Measurements from ENCODE around the gene NGDN.
A peak's percentile ranks its signal among the peaks of the same experiment; 100 is the strongest.

NGDN gene

DNA sequence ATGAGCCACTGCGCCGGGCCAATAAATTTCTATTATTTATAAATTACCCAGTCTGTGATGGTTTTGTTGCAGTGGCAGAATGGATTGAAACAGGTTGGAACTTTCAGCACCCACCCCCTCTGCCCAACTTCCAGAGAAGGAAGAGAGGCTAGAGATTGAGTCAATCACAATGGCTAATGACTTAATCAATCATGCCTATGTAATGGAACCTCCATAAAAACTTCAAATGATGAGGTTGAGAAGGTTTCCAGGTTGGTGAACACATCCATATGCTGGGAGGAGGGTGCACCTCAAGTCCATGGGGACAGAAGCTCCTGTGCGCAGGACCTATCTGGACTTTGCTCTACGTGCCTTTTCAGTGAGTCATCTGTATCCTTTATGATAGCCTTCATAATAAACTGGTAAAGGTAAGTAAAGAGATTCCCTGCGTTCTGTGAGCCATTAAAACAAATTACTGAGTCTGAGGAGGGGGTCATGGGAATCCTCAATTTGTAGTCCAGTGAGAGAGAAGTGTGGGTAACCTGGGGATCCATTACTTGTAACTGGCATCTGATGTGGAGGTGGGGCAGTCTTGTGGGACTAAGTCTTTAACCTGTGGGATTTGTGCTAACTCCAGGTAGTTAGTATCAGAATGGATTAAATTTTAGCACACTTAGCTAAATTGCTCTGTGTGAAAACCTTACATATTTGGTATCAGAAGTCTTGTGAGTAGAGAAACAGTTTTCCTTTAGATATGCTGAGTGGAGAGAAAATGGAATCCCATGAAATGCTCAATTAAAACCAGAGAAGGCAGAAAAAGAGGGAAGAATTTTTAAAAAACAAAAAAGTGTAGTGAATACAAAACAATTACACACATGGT is 11.7 kb upstream of the NGDN start:
- H3K4me1 ChIP-seq (ENCODE audit: insufficient read depth, poor library complexity, severe bottlenecking), result peaks cover 4% of the 10 kb centered on the region
- no peak overlapping the region for H3K4me3 ChIP-seq (ENCODE audit: severe bottlenecking)
- H3K27ac ChIP-seq (ENCODE audit: poor library complexity, severe bottlenecking), result no peak overlapping the region
- H3K9me3 ChIP-seq (ENCODE audit: severe bottlenecking), result no peaks in the 10 kb centered on the region
- no peaks in the 10 kb centered on the region for H3K36me3 ChIP-seq (ENCODE audit: low read depth)
- no peaks in the 10 kb centered on the region for H3K27me3 ChIP-seq (ENCODE audit: insufficient read depth, poor library complexity, severe bottlenecking)
- ATAC-seq (ENCODE audit: low read depth), result peak; percentile 51; the same call in 1 of the 3 replicates
- DNase-seq (ENCODE audit: low spot score), result no peak
- no peak for TF ChIP-seq CTCF (IDR thresholded peaks at IDR 0.05; ENCODE audit: poor library complexity, severe bottlenecking)

DNA sequence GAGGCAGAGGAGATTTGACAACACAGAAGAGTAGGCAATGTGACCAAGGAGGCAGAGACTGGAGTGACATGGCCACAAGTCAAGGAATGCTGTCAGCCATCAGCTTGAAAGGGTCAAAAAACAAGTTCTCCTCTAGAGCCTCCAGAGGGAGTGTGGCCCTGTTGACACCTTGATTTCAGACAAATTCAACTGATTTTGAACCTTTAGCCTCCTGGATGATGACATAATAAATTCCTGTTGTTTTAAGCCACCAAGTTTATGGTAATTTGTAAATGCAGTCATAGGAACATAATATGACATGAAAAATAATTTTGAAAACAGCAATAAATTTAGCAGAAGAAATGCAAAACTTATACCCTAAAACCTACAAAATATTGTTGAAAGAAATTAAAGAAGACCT is 8.5 kb upstream of the NGDN start:
- Histone ChIP-seq H3K4me1 (ENCODE audit: insufficient read depth, poor library complexity, severe bottlenecking) (no peaks in the 10 kb centered on the region), H3K27me3 (ENCODE audit: insufficient read depth, poor library complexity, severe bottlenecking) (no peaks in the 10 kb centered on the region), H3K9me3 (ENCODE audit: severe bottlenecking) (no peaks in the 10 kb centered on the region), H3K4me3 (ENCODE audit: severe bottlenecking) (no peak overlapping the region), H3K27ac (ENCODE audit: poor library complexity, severe bottlenecking) (no peak overlapping the region), H3K36me3 (ENCODE audit: low read depth) (no peaks in the 10 kb centered on the region)
- ATAC-seq (ENCODE audit: low read depth), result no peak
- TF ChIP-seq CTCF (IDR thresholded peaks at IDR 0.05; ENCODE audit: poor library complexity, severe bottlenecking), result no peak
- no peak for DNase-seq (ENCODE audit: low spot score)

DNA sequence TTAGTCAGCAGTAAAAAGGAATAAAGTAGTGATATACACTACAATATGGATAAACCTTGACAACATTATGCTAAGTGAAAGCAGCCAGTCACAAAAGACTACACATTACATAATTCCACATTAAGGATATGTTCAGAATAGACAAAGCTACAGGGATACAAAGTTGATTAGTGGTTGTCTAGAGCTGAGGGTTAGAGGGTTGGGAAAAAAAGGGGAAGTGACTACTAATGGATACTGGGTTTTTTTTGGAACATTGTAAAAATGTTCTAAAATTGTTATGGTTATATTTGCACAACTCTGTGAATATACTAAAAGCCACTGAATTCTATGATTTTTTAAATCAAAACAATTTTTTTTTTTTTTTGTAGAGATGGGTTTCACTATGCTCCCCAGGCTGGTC is 4.8 kb upstream of the NGDN start:
- H3K27me3 ChIP-seq (ENCODE audit: insufficient read depth, poor library complexity, severe bottlenecking), result no peaks in the 10 kb centered on the region
- H3K4me3 ChIP-seq (ENCODE audit: severe bottlenecking), result no peak overlapping the region
- no peaks in the 10 kb centered on the region for H3K4me1 ChIP-seq (ENCODE audit: insufficient read depth, poor library complexity, severe bottlenecking)
- no peaks in the 10 kb centered on the region for H3K36me3 ChIP-seq (ENCODE audit: low read depth)
- H3K9me3 ChIP-seq (ENCODE audit: severe bottlenecking), result no peaks in the 10 kb centered on the region
- TF ChIP-seq CTCF (IDR thresholded peaks at IDR 0.05; ENCODE audit: poor library complexity, severe bottlenecking), result no peak
- DNase-seq (ENCODE audit: low spot score) (no peak), ATAC-seq (ENCODE audit: low read depth) (no peak)
- H3K27ac ChIP-seq (ENCODE audit: poor library complexity, severe bottlenecking), result no peak overlapping the region

GRCh38 chr14:23465261-23465660 is 4.2 kb upstream of the NGDN start:
- DNase-seq (ENCODE audit: low spot score) (no peak), ATAC-seq (ENCODE audit: low read depth) (no peak)
- H3K4me3 ChIP-seq (ENCODE audit: severe bottlenecking), result no peak overlapping the region
- peaks cover 4% of the 10 kb centered on the region for H3K36me3 ChIP-seq (ENCODE audit: low read depth)
- H3K27ac ChIP-seq (ENCODE audit: poor library complexity, severe bottlenecking), result no peak overlapping the region
- H3K9me3 ChIP-seq (ENCODE audit: severe bottlenecking), result no peaks in the 10 kb centered on the region
- H3K4me1 ChIP-seq (ENCODE audit: insufficient read depth, poor library complexity, severe bottlenecking), result no peaks in the 10 kb centered on the region
- TF ChIP-seq CTCF (IDR thresholded peaks at IDR 0.05; ENCODE audit: poor library complexity, severe bottlenecking), result no peak
- H3K27me3 ChIP-seq (ENCODE audit: insufficient read depth, poor library complexity, severe bottlenecking), result no peaks in the 10 kb centered on the region

DNA sequence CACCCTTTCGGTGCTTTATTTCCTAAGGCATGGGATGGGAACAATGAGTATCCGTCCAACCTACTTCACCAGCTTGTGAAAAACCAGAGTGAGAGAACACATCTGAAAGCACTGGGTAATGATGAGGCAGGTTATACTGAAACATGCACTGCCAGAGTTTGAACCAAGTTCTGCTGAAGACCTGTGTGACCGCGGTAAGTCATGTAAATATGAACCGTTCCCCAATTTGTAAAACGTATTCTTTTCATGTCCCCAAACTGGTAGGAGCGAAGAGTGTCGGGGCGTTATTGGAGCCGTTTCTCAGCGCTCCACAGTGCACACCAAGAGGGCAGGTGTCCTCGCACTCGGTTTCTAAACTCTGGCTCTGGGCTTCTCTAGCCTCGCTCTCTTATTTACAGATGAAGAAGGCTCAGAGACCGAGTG is 788 bp upstream of the NGDN start:
- H3K4me3 ChIP-seq (ENCODE audit: severe bottlenecking), result peak overlapping the region; percentile 78
- TF ChIP-seq CTCF (IDR thresholded peaks at IDR 0.05; ENCODE audit: poor library complexity, severe bottlenecking), result no peak
- no peaks in the 10 kb centered on the region for H3K27me3 ChIP-seq (ENCODE audit: insufficient read depth, poor library complexity, severe bottlenecking)
- no peak for DNase-seq (ENCODE audit: low spot score)
- peaks cover 3% of the 10 kb centered on the region for H3K4me1 ChIP-seq (ENCODE audit: insufficient read depth, poor library complexity, severe bottlenecking)
- ATAC-seq (ENCODE audit: low read depth), result no peak
- no peaks in the 10 kb centered on the region for H3K9me3 ChIP-seq (ENCODE audit: severe bottlenecking)
- peaks cover 38% of the 10 kb centered on the region for H3K36me3 ChIP-seq (ENCODE audit: low read depth)
- peak overlapping the region; percentile 7 for H3K27ac ChIP-seq (ENCODE audit: poor library complexity, severe bottlenecking)

Measured in RWPE2 (cell line).